DMS 273 (cell line): ENCODE data around the gene KRT71.
A peak's percentile ranks its signal among the peaks of the same experiment; 100 is the strongest.
"Not testable (repeated sequence)": the region's sequence is repeated elsewhere in the genome, so short reads cannot be mapped to it uniquely, and the experiment has no call there.

Experiments used
- DNase-seq: peaks from one replicate; lab custom pipeline; 2025; ENCODE audit not compliant: unreplicated experiment; lab: John Stamatoyannopoulos, UW

The KRT71 gene

GRCh38 chr12:52522346-52523011 lies 30.5 kb downstream of the KRT71 start:
- no peak for DNase-seq

GRCh38 chr12:52521568-52522266 lies 31.2 kb downstream of the KRT71 start:
- DNase-seq, result no peak

GRCh38 chr12:52521175-52521567 lies 31.8 kb downstream of the KRT71 start:
- DNase-seq, result peak; percentile 68

- DNase-seq, result no peak
Observed at GRCh38 chr12:52519826-52520662, 32.9 kb downstream of the KRT71 start, which contains the start of gene KRT5. Gene KRT5, minus strand, starts transcription at chr12:52520394. Its CDS starts 98 bp downstream, at chr12:52520296.

- DNase-seq, result no peak
Observed at GRCh38 chr12:52519387-52519703, 33.6 kb downstream of the KRT71 start.

GRCh38 chr12:52518574-52519386 lies 34.2 kb downstream of the KRT71 start:
- DNase-seq, result no peak

GRCh38 chr12:52517888-52518287 lies 35.1 kb downstream of the KRT71 start:
- DNase-seq, result no peak

- DNase-seq, result no peak
Observed at GRCh38 chr12:52517005-52517835, 35.7 kb downstream of the KRT71 start.

- no peak for DNase-seq
Observed at GRCh38 chr12:52515927-52516831, 36.8 kb downstream of the KRT71 start.

GRCh38 chr12:52515319-52515646 lies 37.7 kb downstream of the KRT71 start:
- DNase-seq, result no peak

- DNase-seq, result no peak
Observed at GRCh38 chr12:52514471-52515318, 38.2 kb downstream of the KRT71 start.

- DNase-seq, result no peak
Observed at GRCh38 chr12:52513736-52514135, 39.2 kb downstream of the KRT71 start.

GRCh38 chr12:52508211-52508610 lies 44.7 kb downstream of the KRT71 start:
- DNase-seq, result no peak

GRCh38 chr12:52506858-52507715 lies 45.9 kb downstream of the KRT71 start:
- peak; percentile 51 for DNase-seq

GRCh38 chr12:52502877-52503276 lies 50.1 kb downstream of the KRT71 start:
- DNase-seq, result no peak

GRCh38 chr12:52501490-52501889 lies 51.5 kb downstream of the KRT71 start:
- DNase-seq, result no peak

GRCh38 chr12:52500574-52500973 lies 52.4 kb downstream of the KRT71 start:
- DNase-seq, result not testable (repeated sequence)
